Sigmoid colon (tissue), 4 donors: ENCODE measurements around the gene LCLAT1.

ENCODE experiments used
- CTCF ChIP-seq, 4 experiments: fragments of 450-650 bp in 3 of 4; fragments of 200-600 bp in 1 of 4; IDR thresholded peaks; one replicate each; pipeline ENCODE4 v1.5.1; 2016 to 2019; ENCODE audit warnings: antibody characterized with exemption in 4 of 4, mild to moderate bottlenecking in 3 of 4, moderate library complexity in 2 of 4
- EP300 ChIP-seq, 4 donors: sonication (generic); formaldehyde crosslinking; IDR thresholded peaks; one replicate each; pipeline ENCODE4 v1.6.1; 2017; ENCODE audit warnings: antibody characterized with exemption in 4 of 4
- POLR2A ChIP-seq, 2 donors: fragments of 450-650 bp; IDR thresholded peaks; one replicate each; pipeline ENCODE4 v1.6.1; 2016; ENCODE audit warnings: antibody characterized with exemption in 2 of 2, mild to moderate bottlenecking in 2 of 2, moderate library complexity in 2 of 2
- POLR2AphosphoS5 ChIP-seq, 4 donors: sonication (generic); formaldehyde crosslinking; IDR thresholded peaks; one replicate each; pipeline ENCODE4 v1.6.1; 2017; ENCODE audit warnings: antibody characterized with exemption in 4 of 4

- no peak for TF ChIP-seq POLR2A (IDR thresholded peaks at IDR 0.05)
- no peak for TF ChIP-seq CTCF (IDR thresholded peaks at IDR 0.05)
- TF ChIP-seq POLR2AphosphoS5 (IDR thresholded peaks at IDR 0.05) = no peak
- no peak for TF ChIP-seq EP300 (IDR thresholded peaks at IDR 0.05)
These were observed 41.1 kb downstream of the LCLAT1 start for GRCh38 chr2:30488012-30488659.
